PC-9 (cell line): Measurements from ENCODE around the gene TDRD9. TPM values are rescaled to one million over a fixed set of nuclear protein-coding genes. Genes with fewer than 3 reads are reported as not detected.
A peak's percentile ranks its signal among the peaks of the same experiment; 100 is the strongest.

ENCODE experiments used
- Bru-seq: library from RNA; stranded (reverse); fragments of 400-500 nt; gene quantifications from one replicate; lab custom pipeline; 2021; lab: Mats Ljungman, UMichigan
- BruChase-seq, 2 experiments: library from RNA; stranded (reverse); fragments of 400-500 nt; gene quantifications; one replicate each; lab custom pipeline; 2021; lab: Mats Ljungman, UMichigan
- BruUV-seq: library from RNA; stranded (reverse); fragments of 400-500 nt; replicated peaks from 2 replicates; lab custom pipeline; 2021; lab: Mats Ljungman, UMichigan
- CTCF ChIA-PET: fragments of 300-600 bp; sonication (Branson Sonifier 250); formaldehyde crosslinking; loops from one replicate; lab custom pipeline; 2022; ENCODE audit warnings: antibody characterized with exemption; lab: Charles Lee
- POLR2A ChIA-PET: fragments of 300-600 bp; sonication (Branson Sonifier 250); formaldehyde crosslinking; loops from one replicate; lab custom pipeline; 2022; ENCODE audit warnings: antibody characterized with exemption; ENCODE audit not compliant: unreplicated experiment; lab: Charles Lee
- DNase-seq, 2 experiments: peaks; one replicate each; pipeline versions ENCODE4 v3.0.0 to v3.0.0-alpha.2; 2015 to 2022; ENCODE audit warnings: mixed read lengths in 1 of 2
- H2AFZ ChIP-seq: fragments of 200-600 bp; sonication (generic); 2 replicates; pipeline ENCODE4 v1.8.1; 2017; ENCODE audit warnings: antibody characterized with exemption
- H3F3A ChIP-seq: fragments of 200-600 bp; sonication (generic); 2 replicates; pipeline ENCODE4 v1.8.1; 2017; ENCODE audit warnings: antibody characterized with exemption, mild to moderate bottlenecking, low read depth; ENCODE audit not compliant: insufficient read depth
- H3K27ac ChIP-seq: fragments of 200-600 bp; sonication (generic); 2 replicates; pipeline ENCODE4 v1.6.1; 2016; ENCODE audit warnings: mixed run types
- H3K27me3 ChIP-seq: fragments of 200-600 bp; sonication (generic); 2 replicates; pipeline ENCODE4 v1.6.1; 2016; ENCODE audit warnings: low read depth, mixed run types; ENCODE audit not compliant: insufficient read depth
- H3K36me3 ChIP-seq: fragments of 200-600 bp; sonication (generic); 2 replicates; pipeline ENCODE4 v1.6.1; 2016; ENCODE audit warnings: low read depth, mixed run types
- H3K4me1 ChIP-seq: fragments of 200-600 bp; sonication (generic); replicated peaks from 2 replicates; pipeline ENCODE4 v1.6.1; 2016; ENCODE audit warnings: mixed run types; ENCODE audit not compliant: insufficient read depth
- H3K4me2 ChIP-seq: fragments of 200-600 bp; sonication (generic); 2 replicates; pipeline ENCODE4 v1.6.1; 2017; ENCODE audit warnings: mixed run types
- H3K4me3 ChIP-seq: fragments of 200-600 bp; sonication (generic); 2 replicates; pipeline ENCODE4 v1.6.1; 2016; ENCODE audit warnings: mixed run types
- H3K79me2 ChIP-seq: fragments of 200-600 bp; sonication (generic); 2 replicates; pipeline ENCODE4 v1.6.1; 2017; ENCODE audit warnings: low read depth, mixed run types
- H3K9me2 ChIP-seq: fragments of 200-600 bp; sonication (generic); 2 replicates; pipeline ENCODE4 v1.8.1; 2017; ENCODE audit warnings: mild to moderate bottlenecking; ENCODE audit not compliant: insufficient read depth
- H3K9me3 ChIP-seq: fragments of 200-600 bp; sonication (generic); 2 replicates; pipeline ENCODE4 v1.8.1; 2016; ENCODE audit warnings: low read depth; ENCODE audit not compliant: insufficient read depth
- H4K20me1 ChIP-seq: fragments of 200-600 bp; sonication (generic); 2 replicates; pipeline ENCODE4 v1.8.1; 2017; ENCODE audit not compliant: insufficient read depth
- CTCF ChIP-seq: fragments of 200-600 bp; sonication (generic); conservative IDR thresholded peaks from 2 replicates; pipeline ENCODE4 v1.6.1; 2017; ENCODE audit warnings: mixed run types, antibody characterized with exemption, mild to moderate bottlenecking, moderate library complexity
- EZH2 ChIP-seq: fragments of 200-600 bp; sonication (generic); IDR thresholded peaks from 2 replicates; pipeline ENCODE4 v1.8.0; 2017; ENCODE audit warnings: antibody characterized with exemption, low read depth
- intact Hi-C: fragments of 100-400 bp; cut with micrococcal nuclease; formaldehyde crosslinking; loops from one replicate; pipeline ENCODE4 v1.10.0; 2022; ENCODE audit not compliant: unreplicated experiment
- long read RNA-seq: library from polyadenylated mRNA; stranded (forward); transcript quantifications from one replicate; pipeline ENCODE4 v2.0.0, GENCODE V29; 2022
- total RNA-seq: library from RNA; stranded (reverse); gene quantifications from 2 replicates; pipeline ENCODE4 v1.2.3, GENCODE V29; 2021

TDRD9 gene
- total RNA-seq (0.15 TPM in 1 of 2 replicates, not detected in the other), Bru-seq, nascent RNA (percentile 11 among the genes with signal in this experiment), BruChase-seq, experiment 1, labeled RNA remaining after a 2-hour chase (percentile 10 among the genes with signal in this experiment), BruChase-seq, experiment 2, labeled RNA remaining after a 6-hour chase (percentile 9 among the genes with signal in this experiment)
- long read RNA-seq: 0 reads

- no peak within 1 kb of the TSS for H3K4me2 ChIP-seq
- H2AFZ ChIP-seq: no peak within 1 kb of the TSS
- no peaks in the 10 kb centered on the region for H3K9me3 ChIP-seq
- no peaks in the 10 kb centered on the region for H3K36me3 ChIP-seq
- H3K4me1 ChIP-seq: peaks cover 17% of the 10 kb centered on the region
- no peak within 1 kb of the TSS for H3K4me3 ChIP-seq
- TF ChIP-seq CTCF (no peak), EZH2 (no peak)
- peaks cover 32% of the 10 kb centered on the region; the same call in 1 of the 2 replicates for H3F3A ChIP-seq
- CTCF ChIA-PET: interaction anchor here (0.5 kb wide), 1 partner anchor 66 kb away, joined by 3 read pairs; no protein-coding TSS in a partner anchor
- no peak within 1 kb of the TSS for H3K27ac ChIP-seq
- no peaks in the 10 kb centered on the region for H3K27me3 ChIP-seq
- H4K20me1 ChIP-seq: no peaks in the 10 kb centered on the region
- DNase-seq: no peak
- no peaks in the 10 kb centered on the region for H3K9me2 ChIP-seq
- POLR2A ChIA-PET: no interaction called here
- intact Hi-C loops: no loop called here
- no TSS peak for BruUV-seq
- H3K79me2 ChIP-seq: no peaks in the 10 kb centered on the region
Measured at GRCh38 chr14:103928011-103928890, at the start of gene TDRD9. TSS of gene TDRD9 (plus strand) at chr14:103928456. CDS start at chr14:103928510, 54 bp downstream.

GRCh38 chr14:103879118-103879569 lies 49.1 kb upstream of the TDRD9 start:
- no peaks in the 10 kb centered on the region for H3K9me2 ChIP-seq
- no peaks in the 10 kb centered on the region for H3K36me3 ChIP-seq
- H3K4me3 ChIP-seq: no peak overlapping the region
- no peak overlapping the region for H3K4me2 ChIP-seq
- no peaks in the 10 kb centered on the region for H3K9me3 ChIP-seq
- H3F3A ChIP-seq: no peaks in the 10 kb centered on the region
- CTCF ChIA-PET: interaction anchor here (0.6 kb wide), 1 partner anchor 22 kb away, joined by 4 read pairs; no protein-coding TSS in a partner anchor
- intact Hi-C loops: no loop called here
- no peak for DNase-seq
- no peak overlapping the region for H2AFZ ChIP-seq
- TF ChIP-seq EZH2: no peak
- no peak for TF ChIP-seq CTCF
- H3K79me2 ChIP-seq: no peaks in the 10 kb centered on the region
- H4K20me1 ChIP-seq: no peaks in the 10 kb centered on the region
- H3K27me3 ChIP-seq: no peaks in the 10 kb centered on the region
- BruUV-seq: no TSS peak
- POLR2A ChIA-PET: interaction anchor here (0.6 to 0.7 kb wide), 2 partner anchors 24 to 43 kb away, joined by 6 to 14 read pairs; no protein-coding TSS in a partner anchor
- H3K4me1 ChIP-seq: no peaks in the 10 kb centered on the region; the same call in 1 of the 2 replicates
- H3K27ac ChIP-seq: no peak overlapping the region
